PC-3 (cell line): ENCODE measurements around the gene ABLIM1. TPM values are rescaled to one million over a fixed set of nuclear protein-coding genes. Genes with fewer than 3 reads are reported as not detected.

Experiments
- ATAC-seq: fragments of 200-7000 bp; cut with Tn5 transposase; 2 replicates; pipeline ENCODE4 v1.9.1; 2020; ENCODE audit warnings: mild to moderate bottlenecking, moderate library complexity
- BruUV-seq: library from RNA; stranded (reverse); fragments of 400-500 nt; replicated peaks from 2 replicates; lab custom pipeline; 2021; lab: Mats Ljungman, UMichigan
- CTCF ChIA-PET: fragments of 300-600 bp; sonication (Branson Sonifier 250); formaldehyde crosslinking; loops from one replicate; lab custom pipeline; 2022; ENCODE audit warnings: antibody characterized with exemption; lab: Charles Lee
- POLR2A ChIA-PET: fragments of 300-600 bp; sonication (Branson Sonifier 250); formaldehyde crosslinking; loops from one replicate; lab custom pipeline; 2022; ENCODE audit warnings: antibody characterized with exemption; ENCODE audit not compliant: unreplicated experiment; lab: Charles Lee
- DNase-seq: peaks from one replicate; pipeline ENCODE4 v3.0.0-alpha.2; 2015
- H2AFZ ChIP-seq: fragments of 300-600 bp; sonication (generic); 2 replicates; pipeline ENCODE4 v1.6.0; 2016; ENCODE audit warnings: antibody characterized with exemption, low read length
- H3F3A ChIP-seq: fragments of 300-600 bp; sonication (generic); one replicate; pipeline ENCODE4 v1.6.0; 2017; ENCODE audit warnings: antibody characterized with exemption, low read length, control low read depth, mild to moderate bottlenecking; ENCODE audit not compliant: unreplicated experiment
- H3K27ac ChIP-seq: fragments of 300-600 bp; sonication (generic); 2 replicates; pipeline ENCODE4 v1.5.1; 2016; ENCODE audit warnings: mild to moderate bottlenecking, low read length
- H3K27me3 ChIP-seq: fragments of 300-600 bp; sonication (generic); 2 replicates; pipeline ENCODE4 v1.6.1; 2016; ENCODE audit warnings: low read length, mixed read lengths
- H3K36me3 ChIP-seq: fragments of 300-600 bp; sonication (generic); 2 replicates; pipeline ENCODE4 v1.6.1; 2016; ENCODE audit warnings: low read depth, mixed run types, low read length, mixed read lengths
- H3K4me1 ChIP-seq: fragments of 300-600 bp; sonication (generic); 2 replicates; pipeline ENCODE4 v1.5.1; 2016; ENCODE audit warnings: low read length; ENCODE audit not compliant: insufficient read depth
- H3K4me2 ChIP-seq: fragments of 300-600 bp; sonication (generic); 2 replicates; pipeline ENCODE4 v1.6.0; 2016; ENCODE audit warnings: low read length
- H3K4me3 ChIP-seq: fragments of 300-600 bp; sonication (generic); 2 replicates; pipeline ENCODE4 v1.5.1; 2016; ENCODE audit warnings: mild to moderate bottlenecking, low read length, mixed read lengths
- H3K79me2 ChIP-seq: fragments of 300-600 bp; sonication (generic); 2 replicates; pipeline ENCODE4 v1.6.1; 2017; ENCODE audit warnings: low read length, mixed read lengths
- H3K9ac ChIP-seq: fragments of 300-600 bp; sonication (generic); 2 replicates; pipeline ENCODE4 v1.6.0; 2016; ENCODE audit warnings: mild to moderate bottlenecking, low read length
- H3K9me2 ChIP-seq: fragments of 300-600 bp; sonication (generic); replicated peaks from 2 replicates; pipeline ENCODE4 v1.6.1; 2016; ENCODE audit warnings: mixed run types, low read length, mixed read lengths
- H3K9me3 ChIP-seq: fragments of 300-600 bp; sonication (generic); 2 replicates; pipeline ENCODE4 v1.6.1; 2016; ENCODE audit warnings: low read length, mixed read lengths
- H4K20me1 ChIP-seq: fragments of 300-600 bp; sonication (generic); 2 replicates; pipeline ENCODE4 v1.6.1; 2016; ENCODE audit warnings: low read length, mixed read lengths
- EZH2 ChIP-seq: fragments of 300-600 bp; sonication (generic); IDR thresholded peaks from one replicate; pipeline ENCODE4 v1.6.1; 2017; ENCODE audit warnings: antibody characterized with exemption, mild to moderate bottlenecking, low read length; ENCODE audit not compliant: unreplicated experiment
- EZH2phosphoT487 ChIP-seq: fragments of 300-600 bp; sonication (generic); IDR thresholded peaks from 2 replicates; pipeline ENCODE4 v1.6.1; 2018; ENCODE audit warnings: mild to moderate bottlenecking, antibody characterized with exemption, low read length, borderline replicate concordance
- intact Hi-C: fragments of 100-400 bp; cut with micrococcal nuclease; formaldehyde crosslinking; loops from 2 replicates; pipeline ENCODE4 v1.9.0; 2023
- total RNA-seq: library from RNA; depleted of rRNA; stranded (reverse); fragments of >200 nt; gene quantifications from 2 replicates; pipeline ENCODE4 v1.2.3, GENCODE V29; 2014
- TF ChIP-seq, protein P1 (sequence below): fragments of 300-600 bp; sonication (generic); conservative IDR thresholded peaks from 2 replicates; pipeline ENCODE4 v1.5.1; 2017; ENCODE audit warnings: antibody characterized with exemption, low read depth, mild to moderate bottlenecking, low read length

Gene ABLIM1
- total RNA-seq, 1 experiment from 2014 or later, result 12.3 TPM

DNA sequence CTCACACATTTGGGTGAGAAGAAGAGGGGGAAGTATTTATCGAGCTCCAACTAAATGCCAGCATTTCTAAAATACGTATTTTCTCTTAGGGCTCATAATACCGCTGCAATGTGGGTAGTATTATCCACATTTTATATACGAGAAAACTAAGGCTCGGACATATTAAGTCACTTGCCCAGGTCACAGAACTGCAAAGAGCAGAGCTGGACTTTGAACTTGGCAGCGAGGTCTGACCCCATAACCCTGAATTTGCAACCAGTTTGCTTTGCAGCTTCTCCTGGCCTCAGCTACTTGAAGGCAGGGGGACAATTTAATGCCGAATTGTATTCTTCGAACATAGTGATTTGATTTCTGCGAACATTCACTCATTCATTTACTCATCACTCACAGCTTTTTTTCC lies 7.2 kb downstream of the ABLIM1 start:
- no peak overlapping the region for H3K9ac ChIP-seq
- H3K4me1 ChIP-seq, result peaks cover 27% of the 10 kb centered on the region
- no peak overlapping the region for H3K27ac ChIP-seq
- no peak overlapping the region for H3K4me3 ChIP-seq
- intact Hi-C loops, result no loop called here
- DNase-seq, result no peak
- H3K9me3 ChIP-seq, result no peaks in the 10 kb centered on the region
- no peaks in the 10 kb centered on the region for H3K79me2 ChIP-seq
- H2AFZ ChIP-seq, result no peak overlapping the region
- H3F3A ChIP-seq, result no peaks in the 10 kb centered on the region
- ChIA-PET CTCF (no interaction called here), POLR2A (no interaction called here)
- TF ChIP-seq EZH2phosphoT487, result no peak
- TF ChIP-seq EZH2, result no peak
- TF ChIP-seq, protein P1, sequence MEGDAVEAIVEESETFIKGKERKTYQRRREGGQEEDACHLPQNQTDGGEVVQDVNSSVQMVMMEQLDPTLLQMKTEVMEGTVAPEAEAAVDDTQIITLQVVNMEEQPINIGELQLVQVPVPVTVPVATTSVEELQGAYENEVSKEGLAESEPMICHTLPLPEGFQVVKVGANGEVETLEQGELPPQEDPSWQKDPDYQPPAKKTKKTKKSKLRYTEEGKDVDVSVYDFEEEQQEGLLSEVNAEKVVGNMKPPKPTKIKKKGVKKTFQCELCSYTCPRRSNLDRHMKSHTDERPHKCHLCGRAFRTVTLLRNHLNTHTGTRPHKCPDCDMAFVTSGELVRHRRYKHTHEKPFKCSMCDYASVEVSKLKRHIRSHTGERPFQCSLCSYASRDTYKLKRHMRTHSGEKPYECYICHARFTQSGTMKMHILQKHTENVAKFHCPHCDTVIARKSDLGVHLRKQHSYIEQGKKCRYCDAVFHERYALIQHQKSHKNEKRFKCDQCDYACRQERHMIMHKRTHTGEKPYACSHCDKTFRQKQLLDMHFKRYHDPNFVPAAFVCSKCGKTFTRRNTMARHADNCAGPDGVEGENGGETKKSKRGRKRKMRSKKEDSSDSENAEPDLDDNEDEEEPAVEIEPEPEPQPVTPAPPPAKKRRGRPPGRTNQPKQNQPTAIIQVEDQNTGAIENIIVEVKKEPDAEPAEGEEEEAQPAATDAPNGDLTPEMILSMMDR, result no peak
- no peak for ATAC-seq
- no peaks in the 10 kb centered on the region for H3K9me2 ChIP-seq
- H3K4me2 ChIP-seq, result no peak overlapping the region
- H4K20me1 ChIP-seq, result no peaks in the 10 kb centered on the region
- no peaks in the 10 kb centered on the region for H3K27me3 ChIP-seq
- no TSS peak for BruUV-seq
- no peaks in the 10 kb centered on the region for H3K36me3 ChIP-seq

DNA sequence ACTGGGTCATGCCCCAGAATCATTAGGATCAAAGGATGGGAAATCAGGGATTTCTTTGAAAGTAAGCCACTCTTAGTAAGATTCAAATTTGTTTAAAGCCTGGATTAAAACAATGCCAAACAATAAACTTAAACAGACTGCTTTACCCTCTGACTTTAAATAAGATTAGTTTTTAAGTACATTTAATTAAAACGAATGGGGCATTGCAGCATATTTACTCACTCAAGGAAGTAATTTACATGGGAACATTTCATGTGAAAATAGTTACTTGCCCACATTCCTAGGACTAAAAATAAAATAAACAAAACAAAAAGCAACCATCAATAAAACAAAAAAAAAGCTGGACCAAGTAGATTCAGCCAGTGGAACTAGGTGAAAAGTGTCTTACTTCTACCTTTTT lies 7.8 kb downstream of the ABLIM1 start:
- TF ChIP-seq EZH2phosphoT487, result no peak
- TF ChIP-seq EZH2, result no peak
- TF ChIP-seq, protein P1, result no peak
- POLR2A ChIA-PET, result no interaction called here
- Histone ChIP-seq H3K4me2 (no peak overlapping the region), H3K27me3 (no peaks in the 10 kb centered on the region), H3F3A (no peaks in the 10 kb centered on the region), H3K27ac (no peak overlapping the region), H3K4me1 (peaks cover 30% of the 10 kb centered on the region), H2AFZ (no peak overlapping the region), H3K9me2 (no peaks in the 10 kb centered on the region), H3K36me3 (no peaks in the 10 kb centered on the region), H3K9me3 (no peaks in the 10 kb centered on the region), H3K9ac (no peak overlapping the region), H3K4me3 (no peak overlapping the region), H3K79me2 (no peaks in the 10 kb centered on the region), H4K20me1 (no peaks in the 10 kb centered on the region)
- no peak for ATAC-seq
- intact Hi-C loops, result no loop called here
- no peak for DNase-seq
- CTCF ChIA-PET, result interaction anchor here (0.6 kb wide), 1 partner anchor 15 kb away, joined by 3 read pairs; no protein-coding TSS in a partner anchor
- BruUV-seq, result no TSS peak

DNA sequence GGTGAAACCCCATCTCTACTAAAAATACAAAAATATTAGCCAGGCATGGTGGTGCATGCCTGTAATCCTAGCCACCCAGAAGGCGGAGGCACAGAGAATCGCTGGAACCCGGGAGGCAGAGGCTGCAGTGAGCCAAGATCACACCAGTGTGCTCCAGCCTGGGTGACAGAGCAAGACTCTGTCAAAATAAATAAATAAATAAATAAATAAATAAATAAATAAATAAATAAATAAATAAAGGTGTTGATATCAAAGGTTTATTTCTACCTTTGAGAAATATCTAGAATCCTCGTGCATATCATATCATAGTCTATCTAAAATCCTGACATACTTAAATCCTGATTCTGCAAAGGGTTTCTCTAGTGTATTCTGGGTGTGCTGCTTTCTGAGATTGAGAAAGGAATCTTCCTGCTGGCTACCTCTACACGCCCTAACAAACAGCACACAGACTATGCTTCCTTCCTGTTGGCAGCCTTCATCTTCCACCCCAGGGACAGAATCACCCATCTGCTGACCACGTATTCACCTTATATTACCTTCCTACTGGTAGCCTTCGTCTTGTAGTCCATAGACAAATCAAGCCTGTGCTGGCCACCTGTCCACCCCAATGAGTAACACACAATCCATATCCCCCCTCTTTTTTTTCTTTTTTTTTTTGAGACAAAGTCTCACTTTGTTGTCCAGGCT lies 8.7 kb downstream of the ABLIM1 start:
- H3K9me2 ChIP-seq, result no peaks in the 10 kb centered on the region
- H3K27me3 ChIP-seq, result no peaks in the 10 kb centered on the region
- TF ChIP-seq EZH2phosphoT487 (no peak), EZH2 (no peak)
- TF ChIP-seq, protein P1, result no peak
- intact Hi-C loops, result loop anchor here (2.0 kb wide), 1 partner anchor 17 kb away; no protein-coding TSS in a partner anchor
- H2AFZ ChIP-seq, result no peak overlapping the region
- H3K4me2 ChIP-seq, result no peak overlapping the region
- no peaks in the 10 kb centered on the region for H3K79me2 ChIP-seq
- H3K9ac ChIP-seq, result no peak overlapping the region
- H3K4me1 ChIP-seq, result peaks cover 22% of the 10 kb centered on the region
- no peaks in the 10 kb centered on the region for H4K20me1 ChIP-seq
- H3K4me3 ChIP-seq, result no peak overlapping the region
- ATAC-seq (no peak), DNase-seq (no peak)
- ChIA-PET POLR2A (no interaction called here), CTCF (no interaction called here)
- H3K27ac ChIP-seq, result no peak overlapping the region
- H3F3A ChIP-seq, result no peaks in the 10 kb centered on the region
- no peaks in the 10 kb centered on the region for H3K9me3 ChIP-seq
- H3K36me3 ChIP-seq, result no peaks in the 10 kb centered on the region
- no TSS peak for BruUV-seq
